NB4 (cell line): ENCODE data around the gene TGM6.

ENCODE experiments used
- DNase-seq: peaks from one replicate; pipeline ENCODE4 v3.0.0; 2010; ENCODE audit warnings: low read depth
- H3K4me3 ChIP-seq: one replicate; pipeline ENCODE4 v1.5.1; 2011; ENCODE audit warnings: mild to moderate bottlenecking, low read depth, low read length, moderate library complexity
- CTCF ChIP-seq: IDR thresholded peaks from one replicate; pipeline ENCODE4 v1.5.1; 2012; ENCODE audit warnings: low read depth, low read length
- MAX ChIP-seq: IDR thresholded peaks from 2 replicates; pipeline ENCODE4 v1.6.1; 2011; ENCODE audit warnings: low read depth, low read length
- MYC ChIP-seq: IDR thresholded peaks from 2 replicates; pipeline ENCODE4 v1.6.1; 2011; ENCODE audit warnings: low read depth, low read length
- POLR2A ChIP-seq: IDR thresholded peaks from 2 replicates; pipeline ENCODE4 v1.6.1; 2011; ENCODE audit warnings: mild to moderate bottlenecking; ENCODE audit not compliant: insufficient read length; ENCODE audit errors: extremely low read depth

Gene TGM6

GRCh38 chr20:2475850-2476741 is 95.4 kb downstream of the TGM6 start:
- TF ChIP-seq MAX (no peak), POLR2A (no peak), CTCF (no peak), MYC (no peak)
- no peak overlapping the region for H3K4me3 ChIP-seq
- no peak for DNase-seq

GRCh38 chr20:2476742-2477615 is 96.3 kb downstream of the TGM6 start:
- DNase-seq, result peak; percentile 30
- TF ChIP-seq POLR2A, result no peak
- no peak for TF ChIP-seq MAX
- TF ChIP-seq MYC, result no peak
- peak; percentile 48 for TF ChIP-seq CTCF
- no peak overlapping the region for H3K4me3 ChIP-seq

GRCh38 chr20:2480381-2480780 is 99.7 kb downstream of the TGM6 start:
- H3K4me3 ChIP-seq, result no peak overlapping the region
- no peak for TF ChIP-seq MAX
- no peak for TF ChIP-seq MYC
- no peak for TF ChIP-seq CTCF
- no peak for TF ChIP-seq POLR2A
- no peak for DNase-seq
